A549 treated with DMSO at 1 μM for 4 hours (cell line): Measurements from ENCODE around the gene HMCES. TPM values are rescaled to one million over a fixed set of nuclear protein-coding genes. Genes with fewer than 3 reads are reported as not detected.

Source experiments
- total RNA-seq: library from RNA; stranded (reverse); fragments of 200-300 nt; extraction: Qiagen RNA extraction; gene quantifications from 5 replicates; pipeline ENCODE4 v1.2.3, GENCODE V29; 2022; ENCODE audit warnings: low read depth

The HMCES gene, protein sequence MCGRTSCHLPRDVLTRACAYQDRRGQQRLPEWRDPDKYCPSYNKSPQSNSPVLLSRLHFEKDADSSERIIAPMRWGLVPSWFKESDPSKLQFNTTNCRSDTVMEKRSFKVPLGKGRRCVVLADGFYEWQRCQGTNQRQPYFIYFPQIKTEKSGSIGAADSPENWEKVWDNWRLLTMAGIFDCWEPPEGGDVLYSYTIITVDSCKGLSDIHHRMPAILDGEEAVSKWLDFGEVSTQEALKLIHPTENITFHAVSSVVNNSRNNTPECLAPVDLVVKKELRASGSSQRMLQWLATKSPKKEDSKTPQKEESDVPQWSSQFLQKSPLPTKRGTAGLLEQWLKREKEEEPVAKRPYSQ
- 40.5 to 45.3 TPM (median 43.6 TPM) in 5 replicates for total RNA-seq

DNA sequence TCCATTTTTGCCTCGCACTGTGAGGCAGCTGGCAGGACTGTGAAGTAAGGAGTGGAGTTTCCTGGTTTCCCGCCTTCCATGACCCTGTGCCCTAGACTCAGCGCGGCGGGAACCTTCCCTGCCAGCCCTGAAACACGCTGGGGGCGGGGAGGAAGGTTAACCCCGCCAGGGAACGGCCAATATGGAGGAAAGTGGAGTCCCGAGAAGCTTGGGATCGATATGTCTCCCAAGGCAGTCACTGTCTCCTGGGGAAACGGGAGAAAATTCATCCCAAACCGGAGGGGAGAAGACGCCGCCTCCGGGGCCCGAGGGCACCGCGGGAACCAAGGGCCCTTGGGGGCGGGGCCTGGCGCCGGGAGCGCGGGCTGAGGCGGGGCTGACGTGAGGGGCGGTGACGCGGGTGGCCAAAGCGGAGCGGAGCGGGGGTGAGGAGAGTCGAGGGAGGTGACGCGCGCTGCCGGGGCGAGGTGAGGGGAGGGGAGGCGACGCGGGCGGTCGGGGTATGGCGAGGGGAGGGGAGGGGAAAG lies at the start of gene HMCES:
Gene HMCES, plus strand, starts transcription at position 432 of the 527 bp plus-strand sequence. CDS start 863 bp downstream, outside the sequence.

DNA sequence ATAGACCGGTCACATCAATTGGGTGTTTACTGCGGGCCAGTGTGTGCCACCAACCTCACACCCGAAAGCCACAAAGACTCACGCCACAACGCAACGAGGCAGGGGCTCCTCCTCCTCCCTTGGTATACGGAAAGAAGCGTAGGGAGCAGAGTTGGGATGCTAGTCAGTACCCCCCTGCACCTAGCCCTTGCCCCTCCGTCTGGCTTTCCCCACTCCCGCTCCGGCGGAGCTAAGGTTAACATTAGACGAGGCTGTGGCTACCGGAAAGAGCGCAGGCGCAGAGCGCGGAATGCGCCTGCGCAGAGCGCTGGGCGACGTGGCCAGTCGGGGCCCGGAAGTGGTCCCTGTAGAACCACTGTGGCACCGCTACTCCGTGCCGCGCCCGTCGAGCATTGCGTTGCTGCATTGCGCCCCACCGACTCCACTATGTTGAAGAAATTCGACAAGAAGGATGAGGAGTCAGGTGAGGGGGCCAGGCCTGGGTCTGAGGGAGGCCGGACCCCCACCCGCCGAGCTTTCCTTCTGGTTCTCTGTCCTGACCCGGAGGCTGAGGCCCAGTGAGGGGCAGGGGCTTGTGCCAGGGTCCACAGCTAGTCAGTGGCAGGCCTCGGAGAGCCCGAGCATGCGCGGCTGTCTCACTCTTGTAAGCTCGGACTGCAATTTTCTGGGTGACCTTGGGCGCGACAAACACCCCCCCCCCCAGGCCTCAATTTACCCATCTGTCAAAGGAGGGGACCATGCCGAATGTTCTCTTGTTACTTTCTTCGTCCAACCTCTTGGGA lies 29.2 kb upstream of the HMCES start, which contains the start of gene COPG1:
Gene COPG1, plus strand, starts transcription at position 323 of the 782 bp plus-strand sequence. Its CDS starts 104 bp downstream, at position 427.

Other genes starting within 250 kb of the HMCES start
- not detected in 5 replicates for gene GP9, start 218.1 kb upstream of the HMCES start, total RNA-seq
- 3.1 to 7.3 TPM (median 4.7 TPM) in 5 replicates for gene RAB43, start 157.1 kb upstream of the HMCES start, total RNA-seq
- gene ISY1, start 117.8 kb upstream of the HMCES start, total RNA-seq = 19.0 to 24.5 TPM (median 22.6 TPM) in 5 replicates
- 333 to 368 TPM (median 346 TPM) in 5 replicates for gene CNBP, start 95.0 kb upstream of the HMCES start, total RNA-seq
- 77.0 to 92.2 TPM (median 77.4 TPM) in 5 replicates for gene COPG1, start 29.3 kb upstream of the HMCES start, total RNA-seq
- gene EFCAB12, start 149.8 kb downstream of the HMCES start, total RNA-seq = 0.40 to 0.67 TPM (median 0.51 TPM) in 5 replicates
- gene MBD4, start 161.1 kb downstream of the HMCES start, total RNA-seq = 20.8 to 27.0 TPM (median 22.7 TPM) in 5 replicates
- gene IFT122, start 161.4 kb downstream of the HMCES start, total RNA-seq = 11.8 to 14.5 TPM (median 13.5 TPM) in 5 replicates
- not detected in 5 replicates for gene RHO, start 249.8 kb downstream of the HMCES start, total RNA-seq